Calu3 (cell line): Measurements from ENCODE around the gene MYPOP. TPM values are rescaled to one million over a fixed set of nuclear protein-coding genes. Genes with fewer than 3 reads are reported as not detected.

Experiments used
- BruUV-seq: library from RNA; stranded (reverse); fragments of 400-500 nt; replicated peaks from 2 replicates; lab custom pipeline; 2021; lab: Mats Ljungman, UMichigan
- CTCF ChIA-PET: fragments of 300-600 bp; sonication (Branson Sonifier 250); formaldehyde crosslinking; loops from one replicate; lab custom pipeline; 2022; ENCODE audit warnings: antibody characterized with exemption; lab: Charles Lee
- DNase-seq: peaks from one replicate; pipeline ENCODE4 v3.0.0; 2022
- H3K27ac Mint-ChIP-seq: one replicate; pipeline ENCODE4 v1.8.0; 2022; ENCODE audit warnings: mixed read lengths; ENCODE audit not compliant: unreplicated experiment
- H3K27me3 Mint-ChIP-seq: one replicate; pipeline ENCODE4 v1.8.0; 2022; ENCODE audit warnings: mixed read lengths; ENCODE audit not compliant: unreplicated experiment
- H3K36me3 Mint-ChIP-seq: one replicate; pipeline ENCODE4 v1.8.0; 2022; ENCODE audit warnings: mild to moderate bottlenecking, moderate library complexity, mixed read lengths; ENCODE audit not compliant: insufficient read depth, unreplicated experiment
- H3K4me1 Mint-ChIP-seq: one replicate; pipeline ENCODE4 v1.8.0; 2022; ENCODE audit warnings: mild to moderate bottlenecking, low read depth, mixed read lengths; ENCODE audit not compliant: unreplicated experiment
- H3K4me3 Mint-ChIP-seq: one replicate; pipeline ENCODE4 v1.8.0; 2022; ENCODE audit warnings: mild to moderate bottlenecking, low read depth, moderate library complexity, mixed read lengths; ENCODE audit not compliant: unreplicated experiment
- H3K9me3 Mint-ChIP-seq: one replicate; pipeline ENCODE4 v1.8.0; 2022; ENCODE audit warnings: low read depth, mixed read lengths; ENCODE audit not compliant: unreplicated experiment
- intact Hi-C: fragments of 100-400 bp; cut with micrococcal nuclease; formaldehyde crosslinking; loops from one replicate; pipeline ENCODE4 v1.10.0; 2022; ENCODE audit not compliant: unreplicated experiment
- total RNA-seq: library from RNA; stranded (reverse); gene quantifications from 2 replicates; pipeline ENCODE4 v1.2.3, GENCODE V29; 2022
- TF ChIP-seq, protein P1 (sequence below): fragments of 200-600 bp; IDR thresholded peaks from one replicate; pipeline ENCODE4 v1.8.0; 2022; ENCODE audit warnings: antibody characterized with exemption; ENCODE audit not compliant: unreplicated experiment

Gene MYPOP
- total RNA-seq, 1 experiment from 2014 or later = 13.1 TPM

DNA sequence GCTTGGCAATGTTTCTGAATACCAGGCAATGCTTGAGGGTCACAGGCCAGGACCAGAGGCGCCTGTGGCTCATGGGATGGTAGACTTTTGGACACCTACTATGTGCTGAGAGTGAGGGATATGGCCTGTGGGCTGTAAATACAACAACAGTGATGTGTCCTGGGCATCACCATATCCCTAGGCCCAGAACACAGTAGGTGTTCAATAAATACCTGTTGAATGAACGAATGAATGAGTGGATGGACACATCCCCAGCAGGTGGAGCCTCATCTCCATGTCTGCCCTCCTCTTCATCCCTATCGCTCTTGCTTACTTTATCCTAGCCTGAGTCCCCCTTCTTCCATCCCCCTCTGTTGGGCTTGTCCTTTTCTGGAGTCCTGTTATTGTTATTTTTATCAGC is 28.6 kb upstream of the MYPOP start:
- Mint-ChIP-seq H3K27ac (no peak overlapping the region), H3K4me1 (peaks cover 9% of the 10 kb centered on the region), H3K4me3 (no peak overlapping the region), H3K9me3 (no peaks in the 10 kb centered on the region), H3K36me3 (peaks cover 5% of the 10 kb centered on the region), H3K27me3 (peaks cover 64% of the 10 kb centered on the region)
- DNase-seq = no peak
- TF ChIP-seq, protein P1, sequence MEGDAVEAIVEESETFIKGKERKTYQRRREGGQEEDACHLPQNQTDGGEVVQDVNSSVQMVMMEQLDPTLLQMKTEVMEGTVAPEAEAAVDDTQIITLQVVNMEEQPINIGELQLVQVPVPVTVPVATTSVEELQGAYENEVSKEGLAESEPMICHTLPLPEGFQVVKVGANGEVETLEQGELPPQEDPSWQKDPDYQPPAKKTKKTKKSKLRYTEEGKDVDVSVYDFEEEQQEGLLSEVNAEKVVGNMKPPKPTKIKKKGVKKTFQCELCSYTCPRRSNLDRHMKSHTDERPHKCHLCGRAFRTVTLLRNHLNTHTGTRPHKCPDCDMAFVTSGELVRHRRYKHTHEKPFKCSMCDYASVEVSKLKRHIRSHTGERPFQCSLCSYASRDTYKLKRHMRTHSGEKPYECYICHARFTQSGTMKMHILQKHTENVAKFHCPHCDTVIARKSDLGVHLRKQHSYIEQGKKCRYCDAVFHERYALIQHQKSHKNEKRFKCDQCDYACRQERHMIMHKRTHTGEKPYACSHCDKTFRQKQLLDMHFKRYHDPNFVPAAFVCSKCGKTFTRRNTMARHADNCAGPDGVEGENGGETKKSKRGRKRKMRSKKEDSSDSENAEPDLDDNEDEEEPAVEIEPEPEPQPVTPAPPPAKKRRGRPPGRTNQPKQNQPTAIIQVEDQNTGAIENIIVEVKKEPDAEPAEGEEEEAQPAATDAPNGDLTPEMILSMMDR = no peak
- intact Hi-C loops = no loop called here
- CTCF ChIA-PET = no interaction called here
- BruUV-seq = no TSS peak

DNA sequence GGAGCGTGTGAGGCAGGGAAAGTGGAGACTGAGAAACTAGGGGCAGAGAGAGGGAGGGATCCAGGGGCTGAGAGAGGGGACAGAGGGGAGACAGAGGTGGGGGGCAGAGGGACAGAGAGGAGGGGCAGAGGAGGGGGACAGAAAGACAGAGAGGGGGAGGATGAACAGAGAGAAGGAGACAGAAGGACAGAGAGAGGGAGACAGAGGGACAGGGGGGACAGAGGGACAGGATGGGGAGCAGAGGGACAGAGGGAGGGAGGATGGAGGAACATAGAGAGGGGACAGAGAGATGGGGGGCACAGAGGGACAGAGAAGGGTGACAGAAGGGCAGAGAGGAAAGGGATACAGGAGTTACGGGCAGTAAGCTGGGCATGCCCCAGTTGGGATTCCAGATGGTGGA is 26.8 kb upstream of the MYPOP start:
- BruUV-seq = no TSS peak
- H3K4me1 Mint-ChIP-seq = peaks cover 18% of the 10 kb centered on the region
- peaks cover 5% of the 10 kb centered on the region for H3K36me3 Mint-ChIP-seq
- DNase-seq = no peak
- CTCF ChIA-PET = no interaction called here
- H3K27ac Mint-ChIP-seq = no peak overlapping the region
- intact Hi-C loops = no loop called here
- TF ChIP-seq, protein P1 = no peak
- H3K9me3 Mint-ChIP-seq = no peaks in the 10 kb centered on the region
- no peak overlapping the region for H3K4me3 Mint-ChIP-seq
- H3K27me3 Mint-ChIP-seq = peaks cover 46% of the 10 kb centered on the region

DNA sequence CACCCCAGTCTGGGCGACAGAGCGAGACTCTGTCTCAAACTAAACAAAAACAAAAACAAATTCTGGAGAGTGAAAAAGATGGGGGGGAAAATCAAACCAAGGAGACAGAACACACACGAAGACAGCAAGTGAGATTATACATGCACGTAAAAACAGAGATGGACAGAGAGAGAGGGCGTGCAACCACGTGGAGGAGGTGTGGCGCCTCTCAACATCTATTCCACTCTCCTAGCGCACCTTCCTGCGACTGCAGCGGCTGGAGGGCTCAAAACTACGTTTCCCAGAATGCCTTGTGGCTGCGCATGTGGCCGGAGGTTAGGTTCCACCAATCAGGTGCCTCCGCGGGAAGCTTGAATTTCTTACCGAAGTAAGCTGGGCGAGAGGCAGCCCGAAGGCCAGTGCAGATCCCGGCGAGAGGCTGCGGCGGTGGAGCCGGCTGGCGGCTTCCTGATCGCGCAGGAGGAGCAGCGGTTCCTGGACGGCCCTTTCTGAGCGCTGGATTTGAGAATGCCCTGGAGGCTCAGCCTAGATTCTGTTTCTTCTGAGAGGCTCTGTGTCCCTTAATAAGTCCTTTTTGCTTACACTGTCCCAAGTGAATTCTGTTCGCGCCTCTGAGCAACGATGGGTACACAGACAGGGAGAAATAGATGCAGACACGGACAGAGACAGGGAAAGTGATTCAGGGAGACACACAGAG is 25.3 kb upstream of the MYPOP start:
- BruUV-seq = no TSS peak
- DNase-seq = peak; percentile 94
- H3K27ac Mint-ChIP-seq = no peak overlapping the region
- intact Hi-C loops = no loop called here
- H3K9me3 Mint-ChIP-seq = no peaks in the 10 kb centered on the region
- H3K36me3 Mint-ChIP-seq = peaks cover 5% of the 10 kb centered on the region
- CTCF ChIA-PET = interaction anchor here (1.0 kb wide), 3 partner anchors 8 to 89 kb away, joined by 3 to 4 read pairs (median 4); partner anchors contain the start of gene MYPOP
- H3K4me1 Mint-ChIP-seq = peaks cover 18% of the 10 kb centered on the region
- peak overlapping the region; percentile 27 for H3K4me3 Mint-ChIP-seq
- TF ChIP-seq, protein P1 = no peak
- peaks cover 41% of the 10 kb centered on the region for H3K27me3 Mint-ChIP-seq

DNA sequence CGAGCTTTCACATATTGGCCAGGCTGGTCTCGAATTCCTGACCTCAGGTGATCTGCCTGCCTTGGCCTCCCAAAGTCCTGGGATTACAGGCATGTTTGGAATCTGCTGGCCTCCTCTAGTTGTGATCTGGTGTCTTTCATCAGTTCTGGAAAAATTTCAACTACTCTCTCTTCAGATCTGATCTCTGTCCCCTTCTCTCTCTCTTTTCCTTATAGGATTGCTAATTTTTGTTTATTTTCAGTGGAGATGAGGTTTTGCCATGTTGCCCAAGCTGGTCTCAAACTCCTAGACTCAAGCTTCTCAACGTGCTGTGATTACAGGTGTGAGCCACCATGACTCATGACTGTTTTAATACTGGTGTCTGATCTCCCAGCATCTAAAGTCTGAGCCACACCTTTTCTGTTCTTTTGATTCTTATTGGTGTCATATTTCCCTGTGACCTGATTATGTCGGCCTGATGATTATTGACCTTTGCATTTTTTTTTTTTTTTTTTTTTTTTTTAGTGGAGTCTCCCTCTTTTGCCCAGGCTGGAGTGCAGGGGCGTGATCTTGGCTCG is 22.6 kb upstream of the MYPOP start:
- TF ChIP-seq, protein P1 = no peak
- CTCF ChIA-PET = interaction anchor here (0.7 kb wide), 3 partner anchors 9 to 94 kb away, joined by 4 to 7 read pairs (median 5); no protein-coding TSS in a partner anchor
- H3K36me3 Mint-ChIP-seq = peaks cover 10% of the 10 kb centered on the region
- H3K27ac Mint-ChIP-seq = no peak overlapping the region
- no peaks in the 10 kb centered on the region for H3K9me3 Mint-ChIP-seq
- intact Hi-C loops = no loop called here
- H3K4me1 Mint-ChIP-seq = peaks cover 23% of the 10 kb centered on the region
- H3K4me3 Mint-ChIP-seq = no peak overlapping the region
- DNase-seq = no peak
- BruUV-seq = no TSS peak
- H3K27me3 Mint-ChIP-seq = peaks cover 33% of the 10 kb centered on the region
